Islet precursor cell (in vitro differentiated cells): Measurements from ENCODE around the gene RASIP1.
"Not testable (repeated sequence)": the region's sequence is repeated elsewhere in the genome, so short reads cannot be mapped to it uniquely, and the experiment has no call there.

Experiments used
- DNase-seq: peaks from one replicate; pipeline ENCODE4 v3.0.0-alpha.2; 2018

Gene RASIP1

DNA sequence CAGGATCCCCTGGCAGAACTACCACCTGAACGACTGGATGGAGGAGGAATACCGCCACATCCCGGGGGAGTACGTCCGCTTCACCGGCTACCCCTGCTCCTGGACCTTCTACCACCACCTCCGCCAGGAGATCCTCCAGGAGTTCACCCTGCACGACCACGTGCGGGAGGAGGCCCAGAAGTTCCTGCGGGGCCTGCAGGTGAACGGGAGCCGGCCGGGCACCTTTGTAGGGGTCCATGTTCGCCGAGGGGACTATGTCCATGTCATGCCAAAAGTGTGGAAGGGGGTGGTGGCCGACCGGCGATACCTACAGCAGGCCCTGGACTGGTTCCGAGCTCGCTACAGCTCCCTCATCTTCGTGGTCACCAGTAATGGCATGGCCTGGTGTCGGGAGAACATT, 37.1 kb downstream of the RASIP1 start:
- no peak for DNase-seq

- DNase-seq: no peak
Measured at GRCh38 chr19:48702701-48703100, 37.7 kb downstream of the RASIP1 start.

DNA sequence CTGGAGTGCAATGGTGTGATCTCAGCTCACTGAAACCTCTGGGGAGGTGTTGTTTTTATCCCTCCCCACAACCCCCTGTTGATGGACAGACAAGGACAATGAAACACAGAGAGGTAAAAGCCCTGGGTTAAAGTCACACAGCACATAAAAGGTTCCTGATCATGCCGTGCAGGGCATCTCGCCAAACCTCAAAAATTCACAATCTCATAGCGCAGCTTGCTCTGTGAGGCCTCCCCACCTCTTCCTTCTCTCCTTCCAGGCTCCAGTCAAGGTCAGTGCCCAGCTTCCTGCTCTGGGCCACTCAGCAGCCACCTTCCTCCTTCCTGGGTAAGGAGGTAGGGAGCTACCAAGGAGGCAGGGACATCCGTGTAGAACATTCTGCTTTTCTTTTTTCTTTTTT, 42.4 kb downstream of the RASIP1 start:
- no peak for DNase-seq

DNA sequence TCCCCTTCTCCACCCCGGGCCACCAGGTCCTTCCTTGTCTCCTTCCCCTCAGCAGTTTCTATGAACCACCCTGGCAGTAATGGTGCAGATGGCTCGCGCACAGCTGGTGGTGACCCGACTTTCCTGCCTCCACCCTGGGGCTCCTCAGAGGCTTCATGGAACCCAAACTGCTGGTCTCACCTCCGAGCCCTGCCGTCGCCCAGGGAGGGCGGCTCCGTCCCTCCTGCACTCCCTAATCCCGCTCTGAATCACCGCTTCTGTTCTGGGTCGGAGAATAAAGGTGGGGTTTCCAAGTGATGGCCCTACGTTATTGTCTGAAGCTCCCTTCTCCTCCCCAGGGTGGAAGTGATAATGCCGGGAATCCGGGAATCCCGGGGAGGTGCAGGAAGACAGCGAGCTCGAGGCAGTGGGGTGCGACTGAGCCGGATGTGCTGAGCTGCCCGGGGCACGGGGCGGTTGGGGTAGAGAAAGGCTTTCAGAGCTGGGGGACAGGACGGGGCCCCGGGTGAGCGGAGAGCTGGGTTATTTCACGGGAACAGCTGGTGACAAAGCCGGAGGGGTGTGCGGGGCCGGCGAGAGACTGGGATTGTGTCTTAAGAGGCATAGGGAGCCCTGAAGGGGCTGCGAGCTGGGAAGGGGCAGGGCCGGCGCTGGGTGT, 43.9 kb downstream of the RASIP1 start:
- peak; percentile 73 for DNase-seq

- peak; percentile 77 for DNase-seq
Measured at GRCh38 chr19:48695743-48696352, 44.6 kb downstream of the RASIP1 start, which contains the start of gene FUT2. TSS of gene FUT2 (plus strand) at chr19:48695971. CDS start at chr19:48702957, 6,986 bp downstream.

GRCh38 chr19:48693629-48694028, 46.8 kb downstream of the RASIP1 start:
- DNase-seq: not testable (repeated sequence)

DNA sequence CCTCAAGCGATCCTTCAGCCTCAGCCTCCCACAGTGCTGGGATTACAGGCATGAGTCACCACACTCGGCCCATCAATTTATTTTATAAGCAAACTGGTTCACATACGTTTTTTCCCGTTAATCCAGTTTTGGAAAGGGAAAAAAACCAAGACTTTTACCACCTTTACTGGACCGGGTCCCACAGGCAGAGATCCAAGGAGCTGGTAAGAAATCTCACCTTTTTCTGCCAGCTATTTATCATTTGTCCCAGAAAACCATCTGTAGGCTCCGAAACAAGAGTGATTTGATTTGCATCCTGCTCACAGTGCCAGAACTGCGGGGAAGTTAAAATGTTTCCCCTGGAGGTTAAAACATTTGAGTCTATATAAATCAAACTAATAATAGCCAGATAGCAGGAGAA, 51.0 kb downstream of the RASIP1 start:
- no peak for DNase-seq

- no peak for DNase-seq
Measured at GRCh38 chr19:48687776-48688175, 52.6 kb downstream of the RASIP1 start.

DNA sequence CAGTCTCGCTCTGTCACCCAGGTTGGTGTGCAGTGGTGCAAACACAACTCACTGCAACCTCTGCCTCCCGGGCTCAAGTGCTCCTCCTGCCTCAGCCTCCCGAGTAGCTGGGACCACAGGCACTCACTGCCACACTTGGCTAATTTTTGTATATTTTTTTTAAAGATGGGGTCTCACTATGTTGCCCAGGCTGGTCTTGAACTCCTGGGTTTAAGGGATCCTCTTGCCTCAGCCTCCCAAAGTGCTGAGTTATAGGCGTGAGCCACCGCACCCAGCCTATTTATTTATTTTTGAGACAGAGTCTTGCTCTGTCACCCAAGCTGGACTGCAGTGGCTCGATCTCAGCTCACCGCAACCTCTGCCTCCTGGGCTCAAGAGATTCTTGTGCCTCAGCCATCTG, 53.8 kb downstream of the RASIP1 start:
- not testable (repeated sequence) for DNase-seq

DNA sequence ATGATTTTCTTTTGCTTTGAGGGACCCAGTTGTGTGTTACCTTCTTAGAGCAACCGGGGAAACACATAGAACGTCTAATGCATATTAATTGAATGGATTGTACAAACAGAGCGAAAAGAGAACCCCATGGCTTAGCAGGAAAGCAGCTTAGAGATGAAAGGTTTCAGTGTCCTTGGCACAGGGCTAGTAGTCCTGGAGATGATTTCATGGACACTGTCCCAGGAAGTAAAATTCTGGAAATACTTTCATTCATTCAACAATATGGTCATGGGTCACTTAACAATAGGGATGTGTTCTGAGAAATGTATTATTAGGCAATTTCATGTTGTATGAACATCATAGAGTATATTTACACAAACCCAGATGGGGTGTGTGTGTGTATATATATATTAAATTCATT, 54.3 kb downstream of the RASIP1 start:
- no peak for DNase-seq

- no peak for DNase-seq
Measured at GRCh38 chr19:48685583-48685982, 54.8 kb downstream of the RASIP1 start.

DNA sequence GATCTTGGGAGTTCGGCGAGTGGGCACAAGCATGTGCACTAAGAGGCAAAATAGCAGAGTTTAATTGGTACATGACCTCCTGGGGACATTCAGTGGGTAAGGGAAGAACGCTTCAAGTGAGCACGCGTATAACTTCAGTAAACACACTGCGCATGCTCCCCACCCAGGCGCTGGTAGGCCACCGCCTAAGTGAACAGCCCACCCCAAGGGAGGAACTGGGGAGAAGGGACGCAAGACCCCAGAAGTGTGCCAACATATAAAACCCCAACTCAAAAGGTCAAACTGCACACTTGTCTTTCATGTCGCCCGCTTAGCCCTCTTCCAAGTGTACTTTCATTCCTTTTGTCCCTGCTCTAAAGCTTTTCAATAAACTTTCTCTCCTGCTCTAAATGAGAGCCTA, 57.1 kb downstream of the RASIP1 start:
- DNase-seq: no peak

DNA sequence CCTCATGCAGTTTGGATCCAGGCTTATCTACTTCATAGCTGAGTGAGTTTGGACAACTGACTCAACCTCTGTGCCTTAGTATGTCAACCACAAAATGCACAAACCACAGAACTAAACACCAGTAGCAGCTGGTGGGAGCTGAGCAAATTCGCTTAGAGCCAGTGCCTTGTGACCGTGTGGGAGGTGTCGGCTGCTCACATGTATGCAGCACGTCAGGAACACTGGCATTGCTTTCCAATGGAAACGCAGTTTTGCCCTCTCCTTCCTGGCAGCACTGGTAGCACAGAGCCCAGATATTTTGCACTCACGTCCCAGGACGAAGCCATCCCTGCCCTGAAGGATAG, 59.3 kb downstream of the RASIP1 start:
- DNase-seq: no peak

DNA sequence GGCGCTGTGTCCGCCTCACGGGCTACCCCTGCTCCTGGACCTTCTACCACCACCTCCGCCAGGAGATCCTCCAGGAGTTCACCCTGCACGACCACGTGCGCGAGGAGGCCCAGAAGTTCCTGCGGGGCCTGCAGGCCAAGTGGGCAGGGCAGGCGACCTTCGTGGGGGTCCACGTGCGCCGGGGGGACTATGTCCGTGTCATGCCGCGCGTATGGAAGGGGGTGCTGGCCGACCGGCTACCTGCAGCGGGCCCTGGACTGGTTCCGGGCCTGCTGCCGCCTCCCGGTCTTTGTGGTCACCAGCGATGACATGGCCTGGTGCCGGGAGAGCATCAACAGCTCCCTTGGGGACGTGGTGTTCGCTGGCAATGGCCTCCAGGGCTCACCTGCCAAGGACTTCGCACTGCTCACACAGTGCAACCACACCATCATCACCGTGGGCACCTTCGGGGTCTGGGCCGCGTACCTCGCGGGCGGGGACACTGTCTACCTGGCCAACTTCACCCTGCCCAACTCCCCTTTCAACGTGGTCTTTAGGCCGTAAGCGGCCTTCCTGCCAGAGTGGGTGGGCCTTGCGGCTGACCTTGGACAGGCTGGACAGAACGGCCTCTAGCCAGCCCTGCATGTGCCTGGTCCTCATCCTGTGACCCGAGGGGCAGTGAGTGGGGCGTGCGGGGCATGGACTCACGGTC, 59.8 kb downstream of the RASIP1 start:
- no peak for DNase-seq

DNA sequence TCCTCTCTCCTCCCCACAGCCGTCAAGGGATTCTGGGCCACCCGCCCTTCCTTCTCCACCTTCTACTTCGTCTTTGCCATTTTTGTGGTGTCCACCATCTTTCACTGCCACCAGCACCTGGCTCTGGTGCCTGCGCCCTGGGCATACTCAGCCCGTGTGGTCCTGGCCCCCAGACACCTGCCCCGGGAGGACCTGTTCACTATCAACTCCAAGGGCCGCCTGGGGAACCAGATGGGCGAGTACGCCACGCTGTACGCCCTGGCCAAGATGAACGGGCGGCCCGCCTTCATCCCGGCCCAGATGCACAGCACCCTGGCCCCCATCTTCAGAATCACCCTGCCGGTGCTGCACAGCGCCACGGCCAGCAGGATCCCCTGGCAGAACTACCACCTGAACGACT, 60.4 kb downstream of the RASIP1 start:
- DNase-seq: not testable (repeated sequence)

- no peak for DNase-seq
Measured at GRCh38 chr19:48678201-48678600, 62.2 kb downstream of the RASIP1 start.

- no peak for DNase-seq
Measured at GRCh38 chr19:48676887-48677286, 63.5 kb downstream of the RASIP1 start.

GRCh38 chr19:48676487-48676886, 63.9 kb downstream of the RASIP1 start:
- no peak for DNase-seq

GRCh38 chr19:48674921-48675824, 65.2 kb downstream of the RASIP1 start:
- peak; percentile 93 for DNase-seq

- no peak for DNase-seq
Measured at GRCh38 chr19:48674216-48674809, 66.1 kb downstream of the RASIP1 start.

DNA sequence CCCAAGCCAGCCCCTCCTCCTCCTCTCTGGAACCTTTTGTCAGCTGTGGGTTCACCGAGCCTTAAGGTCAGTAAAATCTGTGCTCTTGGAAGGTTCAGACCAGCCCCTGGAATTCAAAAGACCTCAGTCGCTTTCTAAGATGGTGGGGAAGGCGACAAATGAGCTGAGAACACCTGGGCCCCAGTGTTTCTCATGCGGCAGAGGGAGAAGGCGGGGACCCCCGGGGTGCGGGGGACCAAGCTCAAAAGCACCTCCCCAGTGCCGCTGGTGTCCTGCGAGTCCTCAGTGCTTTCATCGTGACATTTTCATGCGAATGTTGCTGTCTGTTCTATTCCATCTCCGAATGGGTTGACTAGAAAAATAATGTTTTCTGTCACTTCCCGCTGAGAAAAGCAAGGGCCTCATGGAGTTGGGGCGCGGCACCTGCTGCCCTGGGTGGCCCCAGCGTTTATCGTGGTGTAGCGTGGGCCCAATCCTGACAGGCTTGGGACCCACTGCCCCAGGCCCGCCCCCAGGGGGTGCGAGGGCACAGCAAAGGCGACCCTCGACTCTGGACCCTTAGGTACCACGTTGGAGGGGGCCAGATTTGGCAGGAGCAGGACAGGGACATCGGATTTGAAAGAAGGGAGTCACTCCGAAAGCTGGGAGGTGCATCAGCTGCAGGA, 66.8 kb downstream of the RASIP1 start:
- no peak for DNase-seq

DNA sequence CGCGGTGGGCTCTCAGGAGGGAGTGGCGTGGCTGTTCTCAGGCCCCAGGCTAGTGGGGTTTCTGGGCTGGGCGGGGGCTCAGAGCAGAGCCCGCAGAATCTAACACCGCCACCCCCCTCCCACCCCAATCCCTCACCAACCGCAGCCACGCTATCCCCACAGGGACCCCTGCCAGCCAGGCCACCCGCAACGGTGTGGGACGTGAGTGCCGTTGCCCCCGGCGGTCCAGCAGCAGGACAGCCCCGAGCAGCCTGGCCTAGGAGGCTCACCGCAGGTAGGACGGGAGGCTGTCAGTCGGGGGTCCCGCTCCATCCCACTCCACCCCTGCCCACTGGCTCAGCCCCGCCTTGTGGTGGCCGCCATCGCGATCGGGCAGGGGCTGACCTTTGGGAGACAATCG, 67.4 kb downstream of the RASIP1 start, which contains the start of gene NTN5:
NTN5 (minus strand) TSS at position 24 of the 400 bp plus-strand sequence. CDS start 2,031 bp downstream, outside the sequence.
- DNase-seq: no peak
